HTERT RPE-1 (cell line): Measurements from ENCODE around the gene TWF2.

Experiments
- in situ Hi-C: fragments of 300-500 bp; cut with MboI; formaldehyde crosslinking; loops from 4 replicates; pipeline ENCODE4 v1.14.3; 2020; ENCODE audit warnings: low sequenced_read_pairs

TWF2 gene

DNA sequence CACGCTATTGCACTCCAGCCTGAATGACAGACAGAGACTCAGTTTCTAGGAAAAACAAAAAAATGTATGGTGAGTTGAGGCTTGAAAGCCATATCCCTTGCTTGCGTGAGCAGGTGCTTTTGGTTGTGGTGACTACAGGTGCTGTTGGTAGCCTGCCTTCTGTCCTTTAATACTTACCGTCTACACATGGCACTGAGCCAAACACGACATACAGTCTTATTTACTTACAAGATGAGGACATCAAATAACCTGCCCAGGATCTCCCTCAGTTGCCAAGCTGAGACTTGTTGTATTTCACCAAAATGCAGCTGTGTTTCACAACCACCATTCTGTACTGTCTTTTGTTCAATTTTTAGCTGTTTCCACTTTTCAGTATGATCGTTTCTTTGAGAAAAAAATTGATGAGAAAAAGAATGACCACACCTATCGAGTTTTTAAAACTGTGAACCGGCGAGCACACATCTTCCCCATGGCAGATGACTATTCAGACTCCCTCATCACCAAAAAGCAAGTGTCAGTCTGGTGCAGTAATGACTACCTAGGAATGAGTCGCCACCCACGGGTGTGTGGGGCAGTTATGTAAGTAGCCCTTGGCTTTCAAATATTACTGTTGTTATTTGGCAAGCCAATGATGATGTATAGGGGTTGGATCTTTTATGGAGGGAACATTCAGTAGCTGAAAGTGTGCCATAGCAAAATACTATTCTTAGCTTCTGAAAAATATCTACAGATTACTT, 34.5 kb downstream of the TWF2 start:
- in situ Hi-C loops, result no loop called here

DNA sequence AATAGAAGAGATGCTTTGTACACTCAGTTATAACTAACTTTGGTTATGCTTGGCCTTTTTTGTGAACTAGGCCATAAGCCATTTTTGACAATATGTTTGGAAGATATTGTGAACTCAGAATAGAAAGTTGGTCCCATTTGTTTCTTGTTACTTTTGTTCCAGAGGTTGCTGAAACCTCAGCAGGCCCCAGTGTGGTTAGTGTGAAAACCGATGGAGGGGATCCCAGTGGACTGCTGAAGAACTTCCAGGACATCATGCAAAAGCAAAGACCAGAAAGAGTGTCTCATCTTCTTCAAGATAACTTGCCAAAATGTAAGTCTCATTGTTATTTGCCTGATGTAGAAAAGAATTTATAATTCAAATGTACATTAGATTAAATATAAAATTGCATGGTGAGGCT, 35.3 kb downstream of the TWF2 start:
- in situ Hi-C loops, result no loop called here

DNA sequence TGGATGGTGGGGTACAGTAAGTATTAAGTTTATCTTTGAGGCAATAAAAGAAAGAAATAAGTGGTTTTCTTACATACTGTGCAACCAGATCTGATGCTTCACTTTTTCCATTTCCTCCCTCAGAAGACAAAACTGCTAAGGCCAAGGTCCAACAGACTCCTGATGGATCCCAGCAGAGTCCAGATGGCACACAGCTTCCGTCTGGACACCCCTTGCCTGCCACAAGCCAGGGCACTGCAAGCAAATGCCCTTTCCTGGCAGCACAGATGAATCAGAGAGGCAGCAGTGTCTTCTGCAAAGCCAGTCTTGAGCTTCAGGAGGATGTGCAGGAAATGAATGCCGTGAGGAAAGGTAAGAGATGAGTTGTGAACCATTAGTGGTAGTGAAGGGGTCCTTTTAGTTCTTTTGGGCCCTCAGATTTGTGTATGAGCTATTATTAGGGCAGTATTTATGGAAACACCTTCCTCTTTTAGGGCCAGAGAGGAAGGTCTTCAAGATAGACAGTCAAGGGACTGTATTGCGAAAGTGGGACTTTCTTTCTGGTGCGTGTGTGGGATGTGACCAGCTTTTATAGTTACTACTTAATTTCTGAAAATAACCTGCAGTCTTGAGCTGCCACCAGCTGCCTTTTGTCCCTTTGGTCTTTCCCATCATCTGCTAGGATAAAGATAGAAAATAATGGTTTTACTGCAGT, 36.4 kb downstream of the TWF2 start:
- in situ Hi-C loops, result no loop called here

DNA sequence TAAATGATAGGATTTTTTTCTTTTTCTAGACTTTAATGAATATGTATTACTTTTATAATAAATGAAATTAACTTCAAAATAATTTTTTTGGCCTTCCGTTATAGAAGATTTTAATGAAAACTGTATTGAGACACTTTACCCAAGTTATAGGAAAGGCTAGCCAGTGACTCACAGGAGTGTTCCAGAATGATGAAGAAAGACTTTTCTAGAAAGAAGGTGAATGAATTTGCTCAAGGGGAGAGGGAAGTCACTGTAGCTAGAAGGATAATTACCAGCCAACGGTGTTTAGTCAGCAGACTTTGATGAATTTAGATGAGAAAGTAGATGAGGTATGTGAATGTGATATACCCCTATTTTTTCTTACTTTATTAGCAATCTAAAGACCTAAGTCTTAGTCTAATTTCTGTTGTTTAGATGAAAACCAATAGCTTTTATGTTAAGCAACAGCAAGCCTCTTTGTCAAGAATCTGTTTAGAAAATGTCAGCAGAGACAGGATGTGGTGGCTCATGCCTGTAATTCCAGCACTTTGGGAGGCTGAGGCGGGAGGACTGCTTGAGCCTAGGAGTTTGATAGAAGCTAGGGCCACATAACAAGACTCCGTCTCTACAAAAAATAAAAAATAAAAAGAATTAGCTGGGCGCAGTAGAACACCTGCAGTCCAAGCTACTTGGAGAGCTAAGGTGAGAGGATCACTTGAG, 37.8 kb downstream of the TWF2 start:
- in situ Hi-C loops, result no loop called here

DNA sequence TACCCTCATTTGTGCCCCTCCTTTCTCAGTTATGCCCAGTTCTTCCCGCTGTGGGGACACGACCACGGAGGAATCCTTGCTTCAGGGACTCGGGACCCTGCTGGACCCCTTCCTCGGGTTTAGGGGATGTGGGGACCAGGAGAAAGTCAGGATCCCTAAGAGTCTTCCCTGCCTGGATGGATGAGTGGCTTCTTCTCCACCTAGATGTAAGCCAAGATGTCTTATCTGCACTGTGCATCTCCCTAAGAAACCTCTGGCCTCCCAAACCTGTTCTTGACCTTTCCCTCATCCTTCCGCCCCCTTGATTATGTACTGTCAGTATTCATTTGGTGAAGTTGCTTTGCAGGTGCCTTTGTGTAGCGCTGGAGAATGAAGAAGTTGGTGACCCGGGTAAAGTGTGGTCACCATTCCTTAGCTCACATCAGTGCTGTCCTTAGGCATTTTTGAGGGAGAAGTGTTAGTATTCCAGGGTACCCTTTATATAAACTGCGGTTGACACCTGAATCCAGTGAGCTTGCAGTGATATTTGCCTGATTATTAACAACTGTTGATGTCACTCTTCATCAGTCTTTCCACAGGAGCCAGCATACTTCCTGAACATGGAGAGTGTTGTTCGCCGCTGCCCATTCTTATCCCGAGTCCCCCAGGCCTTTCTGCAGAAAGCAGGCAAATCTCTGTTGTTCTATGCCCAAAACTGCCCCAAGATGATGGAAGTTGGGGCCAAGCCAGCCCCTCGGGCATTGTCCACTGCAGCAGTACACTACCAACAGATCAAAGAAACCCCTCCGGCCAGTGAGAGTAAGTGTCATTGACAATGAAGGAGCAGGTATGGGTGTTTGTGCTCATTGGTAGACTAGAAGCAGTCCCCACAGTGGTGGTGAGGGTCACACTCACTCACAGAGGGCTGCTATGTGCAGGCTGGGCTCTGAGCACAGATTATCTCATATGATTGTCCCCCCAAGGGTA, 40.0 kb downstream of the TWF2 start:
- in situ Hi-C loops, result no loop called here

DNA sequence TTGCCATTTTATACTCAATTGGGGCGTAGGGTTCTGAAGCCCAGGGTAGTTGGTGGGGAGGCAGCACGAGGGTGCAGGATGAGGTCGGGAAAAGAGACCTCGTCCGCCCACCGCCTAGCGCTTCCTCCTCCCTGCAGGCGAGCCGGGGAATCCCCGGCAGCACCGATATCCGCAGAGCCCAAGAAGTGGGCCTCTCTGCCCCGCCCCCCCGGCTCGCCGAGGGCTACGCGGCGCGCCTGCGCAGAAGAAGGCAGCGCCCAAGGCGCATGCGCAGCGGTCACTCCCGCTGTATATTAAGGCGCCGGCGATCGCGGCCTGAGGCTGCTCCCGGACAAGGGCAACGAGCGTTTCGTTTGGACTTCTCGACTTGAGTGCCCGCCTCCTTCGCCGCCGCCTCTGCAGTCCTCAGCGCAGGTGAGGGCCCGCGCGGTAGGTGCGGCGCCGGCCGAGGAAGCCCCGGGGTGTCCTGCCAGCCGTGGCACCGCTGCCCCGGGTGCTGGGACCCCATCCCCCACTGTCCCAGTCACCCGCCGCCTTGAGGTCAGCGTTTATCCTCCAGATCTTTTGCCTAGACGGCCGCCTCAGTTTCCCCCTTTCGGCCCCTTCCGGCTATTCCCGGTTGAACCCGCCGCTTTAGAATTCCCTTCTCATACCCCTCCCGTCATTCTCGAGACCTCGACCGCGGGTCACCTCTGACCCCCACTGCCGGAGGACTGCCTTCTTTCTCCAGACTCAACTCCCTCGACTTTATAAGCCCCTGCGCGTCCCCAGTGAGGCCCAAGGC, 40.9 kb downstream of the TWF2 start, which contains the start of gene ALAS1:
ALAS1 (plus strand) TSS at position 319 of the 784 bp plus-strand sequence. CDS start 1,082 bp downstream, outside the sequence.
- in situ Hi-C loops, result no loop called here

DNA sequence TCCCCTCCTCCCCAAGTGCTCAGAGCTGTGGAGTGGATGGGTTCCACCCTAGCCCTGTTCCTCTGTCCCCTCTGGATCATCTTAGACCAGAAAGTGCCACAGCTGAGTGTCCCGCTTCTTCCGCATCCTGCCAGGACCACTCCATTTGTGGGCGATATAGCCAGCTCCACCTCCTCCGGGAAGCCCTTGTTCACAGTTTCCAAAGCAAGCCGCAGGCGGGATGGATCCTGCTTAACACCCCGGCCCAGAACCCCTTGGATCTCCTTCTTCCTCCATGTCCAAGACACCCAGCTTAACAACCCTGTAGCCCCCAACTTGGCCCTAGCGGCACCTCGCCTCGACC, 41.5 kb downstream of the TWF2 start:
- in situ Hi-C loops, result no loop called here

DNA sequence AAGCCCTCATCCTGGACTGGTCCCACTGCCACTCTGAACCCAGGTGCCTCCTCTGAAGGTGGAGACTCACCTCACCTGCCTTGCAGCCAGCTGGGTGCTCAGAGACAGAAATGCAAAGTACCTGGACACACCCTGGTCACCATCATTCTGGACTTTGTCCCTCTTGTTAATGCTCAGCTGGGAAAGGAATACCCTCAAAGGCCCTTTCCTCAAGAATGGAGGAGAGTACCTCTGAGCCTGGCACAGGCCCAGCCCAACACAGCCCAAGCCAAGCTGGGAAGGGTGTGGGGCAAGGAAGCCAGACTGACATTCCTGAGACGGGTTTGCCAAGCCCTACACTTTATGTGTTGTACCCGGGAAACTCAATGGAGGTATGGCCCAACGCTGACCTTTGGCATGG, 42.0 kb downstream of the TWF2 start:
- in situ Hi-C loops, result no loop called here

DNA sequence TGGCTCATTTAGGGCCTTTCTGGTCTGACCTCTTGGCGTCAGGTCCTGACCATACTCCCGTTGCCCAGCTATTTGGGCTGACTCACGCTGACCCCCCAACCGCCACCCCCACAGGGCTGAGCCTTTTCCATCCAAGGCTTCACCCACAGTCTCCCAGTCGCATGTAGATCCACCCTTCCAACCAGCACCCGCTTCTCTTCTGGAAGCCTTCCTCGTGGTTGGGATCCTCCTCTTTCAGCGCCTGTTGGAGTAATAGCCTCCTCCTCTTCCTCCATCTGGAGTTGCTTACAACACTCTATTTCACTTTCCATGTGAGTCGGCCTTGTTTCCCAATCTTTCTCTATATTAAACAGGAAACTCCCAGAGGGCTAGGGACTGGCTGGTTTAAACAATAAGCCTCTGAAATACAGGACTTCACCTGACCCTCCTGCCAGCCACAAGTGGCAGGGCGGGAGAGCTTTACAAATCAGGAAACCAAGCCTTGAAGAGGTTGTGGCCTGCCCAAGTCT, 43.1 kb downstream of the TWF2 start:
- in situ Hi-C loops, result no loop called here

DNA sequence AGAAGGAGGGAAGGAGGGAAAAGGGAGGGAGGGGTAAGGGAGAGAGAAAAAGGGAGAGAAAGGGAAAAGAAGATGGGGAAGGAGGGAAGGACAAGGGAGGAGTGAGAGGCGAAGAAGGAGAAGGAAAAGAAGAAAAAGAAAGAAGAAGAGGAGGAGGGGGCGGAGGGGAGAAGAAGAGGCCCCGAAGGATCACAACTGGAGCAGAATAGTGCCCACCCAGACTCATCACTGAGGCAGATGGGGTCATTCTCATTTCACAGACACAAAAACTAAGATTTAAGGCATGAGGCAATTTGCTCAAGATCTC, 43.7 kb downstream of the TWF2 start:
- in situ Hi-C loops, result no loop called here

DNA sequence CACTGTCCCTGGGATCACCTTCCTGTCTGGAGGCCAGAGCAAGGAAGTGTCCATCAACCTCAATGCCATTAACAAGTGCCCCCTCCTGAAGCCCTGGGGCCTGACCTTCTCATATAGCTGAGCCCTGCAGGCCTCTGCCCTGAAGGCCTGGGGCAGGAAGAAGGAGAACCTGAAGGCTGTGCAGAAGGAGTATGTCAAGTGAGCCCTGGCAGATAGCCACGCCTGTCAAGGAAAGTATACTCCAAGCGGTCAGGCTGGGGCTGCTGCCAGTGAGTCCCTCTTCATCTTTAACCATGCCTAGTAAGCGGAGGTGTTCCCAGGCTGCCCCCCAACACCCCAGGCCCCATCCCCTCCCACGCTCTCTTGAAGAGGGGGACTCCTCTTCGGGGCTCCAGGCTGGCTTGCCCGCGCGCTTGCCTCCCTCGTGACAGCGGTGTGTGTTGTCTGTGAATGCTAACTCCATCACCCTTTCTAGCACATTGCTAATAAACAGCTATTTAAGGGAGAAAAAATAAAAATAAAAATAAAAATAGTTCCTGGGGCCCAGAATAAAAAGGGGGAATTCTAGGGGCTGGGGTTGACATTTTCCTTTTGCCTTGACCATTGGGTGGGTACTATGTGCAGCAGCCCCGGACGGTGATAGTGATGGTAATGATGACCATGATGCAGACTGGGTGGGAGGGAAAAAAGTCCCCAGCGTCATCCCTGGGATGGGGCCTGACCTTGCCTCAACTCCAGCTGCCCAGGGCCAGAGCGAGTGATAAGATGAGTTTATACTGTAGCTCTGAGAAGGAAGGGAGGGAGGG, 44.3 kb downstream of the TWF2 start:
- in situ Hi-C loops, result no loop called here

DNA sequence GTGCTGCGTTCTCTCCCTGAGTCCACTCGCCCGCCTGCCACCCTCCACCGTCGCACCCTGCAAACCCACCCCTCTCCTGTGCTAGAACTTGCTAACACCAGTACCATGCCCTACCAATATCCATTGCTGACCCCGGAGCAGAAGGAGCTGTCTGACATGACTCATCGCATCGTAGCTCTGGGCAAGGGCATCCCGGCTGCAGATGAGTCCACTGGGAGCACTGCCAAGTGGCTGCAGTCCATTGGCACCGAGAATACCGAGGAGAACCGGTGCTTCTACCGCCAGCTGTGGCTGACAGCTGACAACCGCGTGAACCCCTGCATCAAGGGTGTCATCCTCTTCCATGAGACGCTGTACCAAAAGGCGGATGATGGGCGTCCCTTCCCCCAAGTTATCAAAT, 45.9 kb downstream of the TWF2 start:
- in situ Hi-C loops, result no loop called here

DNA sequence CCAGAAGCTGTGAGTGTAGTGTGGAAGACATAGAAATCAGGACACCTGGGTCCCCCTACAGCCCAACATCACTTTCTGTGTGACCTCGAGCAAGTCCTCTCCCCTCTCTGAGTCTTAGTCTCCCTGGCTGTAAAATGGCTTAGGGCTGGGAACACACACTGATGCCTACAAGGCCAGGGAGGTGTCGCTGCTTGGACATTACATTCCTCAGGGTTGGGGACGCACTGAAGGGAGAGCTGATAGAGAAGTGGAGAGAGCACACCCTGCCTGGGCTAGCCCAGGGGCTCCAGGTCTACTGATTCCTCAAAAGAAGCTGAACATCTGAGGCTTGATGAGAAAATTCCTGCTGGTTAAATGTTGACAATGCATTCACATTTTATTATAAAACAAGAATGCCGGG, 47.3 kb downstream of the TWF2 start:
- in situ Hi-C loops, result no loop called here

DNA sequence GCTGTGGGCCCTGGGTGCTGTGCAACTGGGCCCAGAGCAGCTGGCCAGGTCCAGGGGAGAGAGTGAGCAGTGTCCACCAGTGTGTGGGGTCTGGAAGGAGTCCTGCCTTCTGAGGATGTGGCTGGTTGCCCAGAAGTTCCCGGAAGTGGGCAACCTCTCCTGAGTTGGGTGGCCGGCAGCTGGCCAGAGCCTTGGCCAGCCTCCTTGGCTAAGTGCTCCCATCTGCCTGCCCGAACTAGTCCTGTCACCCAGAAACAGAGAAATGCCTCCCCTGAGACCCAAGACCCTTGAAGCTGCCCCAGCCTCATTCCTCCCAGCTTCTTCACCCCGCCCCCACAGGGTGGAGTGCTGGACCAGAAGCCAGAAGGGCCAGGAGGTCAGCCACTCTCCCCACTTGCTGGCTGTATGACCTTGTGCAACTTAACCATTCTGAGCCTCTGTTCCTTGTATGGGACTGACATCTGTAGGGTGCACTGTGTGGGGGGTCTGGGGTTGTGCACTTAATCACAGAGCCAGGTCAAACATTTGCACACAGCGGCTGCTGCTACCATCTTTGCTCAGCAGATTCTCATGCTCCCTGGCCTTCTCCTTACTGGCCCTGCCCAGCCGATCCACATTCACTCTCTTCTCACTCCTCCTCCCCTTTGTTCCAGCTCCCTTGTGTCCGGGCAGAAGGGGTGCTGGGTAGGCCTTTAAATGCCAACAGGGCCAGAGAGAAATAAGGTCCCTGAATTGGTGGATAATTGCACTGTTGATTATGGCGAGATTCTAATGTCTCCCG, 48.5 kb downstream of the TWF2 start:
- in situ Hi-C loops, result no loop called here

DNA sequence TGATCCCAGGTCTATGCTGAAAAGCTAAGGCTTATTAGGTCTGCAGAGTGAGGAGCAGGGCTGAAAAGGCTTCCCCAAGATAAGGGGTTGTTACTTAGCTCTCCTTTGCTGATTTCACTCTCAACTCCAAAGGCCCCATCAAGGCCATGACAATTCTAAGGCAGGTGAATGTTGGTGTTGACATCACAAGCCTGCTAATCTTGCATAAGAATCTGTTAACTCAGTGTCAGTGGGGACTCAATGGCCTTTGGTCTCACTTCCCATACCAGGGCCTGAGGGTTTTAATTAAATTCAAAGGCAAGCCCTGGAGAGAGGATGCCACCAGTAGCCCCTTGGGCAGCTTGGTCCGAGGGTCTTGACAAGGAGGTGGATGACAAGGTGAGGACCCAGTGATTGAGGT, 50.4 kb downstream of the TWF2 start:
- in situ Hi-C loops, result no loop called here

DNA sequence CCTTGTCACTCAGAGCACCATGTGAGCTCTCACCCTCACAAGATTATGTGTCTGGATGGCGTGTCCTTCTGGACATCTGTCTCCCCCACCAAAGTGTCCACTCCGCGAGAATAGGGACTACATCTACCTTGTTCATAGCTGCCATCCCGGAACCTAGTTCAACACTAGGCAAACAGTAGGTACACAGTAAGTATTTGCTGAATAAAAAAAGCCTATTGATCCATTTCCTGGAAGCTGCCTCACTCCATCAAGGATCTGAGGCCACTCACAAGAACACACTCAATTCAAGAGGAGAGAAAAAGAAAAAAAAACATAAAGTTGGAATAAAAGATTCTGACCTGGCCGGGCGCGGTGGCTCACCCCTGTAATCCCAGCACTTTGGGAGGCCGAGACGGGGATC, 52.2 kb downstream of the TWF2 start:
- in situ Hi-C loops, result no loop called here

DNA sequence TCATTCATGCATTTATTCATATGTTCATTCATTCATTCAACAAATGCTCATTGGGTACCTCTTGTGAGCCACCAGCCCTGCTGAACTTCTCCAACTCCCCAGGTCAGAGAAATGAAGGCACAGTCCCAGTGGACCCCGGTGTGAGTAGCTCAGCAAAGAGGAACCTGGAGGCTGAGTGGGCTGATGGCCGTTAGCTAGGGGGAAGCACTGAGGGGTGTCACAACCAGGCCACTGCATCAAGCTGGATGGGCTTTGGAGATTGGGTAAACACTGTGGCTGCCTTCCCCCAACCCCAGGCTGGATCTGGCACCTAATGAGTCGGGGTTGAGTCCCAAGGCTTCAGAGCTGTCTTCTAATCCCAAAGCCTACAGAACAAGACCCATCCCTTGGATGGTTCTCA, 53.1 kb downstream of the TWF2 start:
- in situ Hi-C loops, result no loop called here

DNA sequence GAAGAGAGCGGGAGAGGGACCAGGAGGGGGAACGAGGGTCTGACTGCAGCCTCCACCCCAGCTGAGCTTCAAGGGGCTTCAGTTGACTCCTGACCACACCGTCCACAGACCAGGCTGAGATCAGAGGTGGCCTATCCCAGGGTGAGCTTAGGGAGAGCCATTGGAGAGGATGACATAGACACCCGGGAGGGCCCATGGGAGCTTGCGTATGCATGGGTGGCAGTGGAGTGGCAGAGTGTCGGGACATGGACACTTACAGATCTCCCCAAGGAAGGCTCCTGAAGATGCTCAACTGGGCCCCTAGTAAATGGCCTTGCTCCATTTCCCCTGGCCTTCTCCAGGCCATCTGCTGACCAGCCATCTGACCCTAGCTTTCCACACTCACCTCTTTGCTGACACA, 53.6 kb downstream of the TWF2 start:
- in situ Hi-C loops, result no loop called here

DNA sequence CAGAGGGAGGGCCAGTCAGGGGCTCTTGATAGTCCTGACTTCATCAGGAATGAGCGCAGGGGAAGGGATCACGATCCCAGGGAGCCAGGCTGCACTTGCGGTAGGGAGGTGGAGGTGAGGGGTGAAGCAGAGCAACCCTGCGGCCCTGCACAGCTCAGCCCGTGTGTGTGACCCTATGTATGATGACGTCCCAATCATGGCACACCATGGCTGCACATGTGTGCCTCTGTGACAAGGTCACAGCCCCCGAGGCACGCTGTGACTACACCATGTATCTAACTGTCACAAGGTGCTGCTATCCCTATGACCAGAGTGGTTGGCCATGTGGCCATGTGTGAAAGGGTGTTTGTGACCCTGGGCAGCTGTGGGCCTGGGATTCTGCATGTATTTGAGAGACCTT, 54.3 kb downstream of the TWF2 start:
- in situ Hi-C loops, result no loop called here
